EL (cell line): ENCODE data around the gene RRAS.

ENCODE experiments used
- DNase-seq: peaks from one replicate; pipeline ENCODE4 v3.0.0-alpha.2; 2016

RRAS gene

GRCh38 chr19:49640113-49640898 lies at the start of gene RRAS:
TSS of gene RRAS (minus strand) at chr19:49640143. CDS start at chr19:49640098, 45 bp downstream.
- peak; percentile 100 for DNase-seq

GRCh38 chr19:49689133-49690078 lies 49.5 kb upstream of the RRAS start, which contains the start of gene ADM5:
TSS of gene ADM5 (plus strand) at chr19:49689594. CDS start at chr19:49689838, 244 bp downstream.
- DNase-seq: peak; percentile 36

- no peak for DNase-seq
Observed at GRCh38 chr19:49688531-49689132, 48.7 kb upstream of the RRAS start.

GRCh38 chr19:49687566-49688316 lies 47.8 kb upstream of the RRAS start:
- DNase-seq: peak; percentile 51

GRCh38 chr19:49687150-49687549 lies 47.2 kb upstream of the RRAS start:
- DNase-seq: no peak

GRCh38 chr19:49686503-49687088 lies 46.7 kb upstream of the RRAS start:
- DNase-seq: no peak

GRCh38 chr19:49685845-49686332 lies 45.9 kb upstream of the RRAS start:
- no peak for DNase-seq

- DNase-seq: no peak
Observed at GRCh38 chr19:49684983-49685553, 45.1 kb upstream of the RRAS start.

GRCh38 chr19:49684251-49684982 lies 44.5 kb upstream of the RRAS start:
- DNase-seq: peak; percentile 33

- DNase-seq: no peak
Observed at GRCh38 chr19:49683814-49684250, 43.9 kb upstream of the RRAS start.

- DNase-seq: no peak
Observed at GRCh38 chr19:49682274-49682673, 42.3 kb upstream of the RRAS start.

GRCh38 chr19:49681830-49682229 lies 41.9 kb upstream of the RRAS start:
- DNase-seq: no peak

GRCh38 chr19:49680421-49681351 lies 40.7 kb upstream of the RRAS start:
- DNase-seq: peak; percentile 80

GRCh38 chr19:49679771-49680413 lies 39.9 kb upstream of the RRAS start:
- no peak for DNase-seq

GRCh38 chr19:49678985-49679770 lies 39.2 kb upstream of the RRAS start:
- DNase-seq: no peak

GRCh38 chr19:49677901-49678674 lies 38.1 kb upstream of the RRAS start:
- DNase-seq: peak; percentile 74

GRCh38 chr19:49677231-49677900 lies 37.4 kb upstream of the RRAS start, which contains the start of gene PRMT1:
TSS of gene PRMT1 (plus strand) at chr19:49677271. CDS start at chr19:49677281, 10 bp downstream.
- peak; percentile 47 for DNase-seq
